Stimulated activated CD8-positive, alpha-beta memory T cell treated with anti-CD3 and anti-CD28 coated beads, Interleukin-4, amount 100 ng/mL, for 24 hours (primary cell): ENCODE data around the gene IRF2BPL.
A peak's percentile ranks its signal among the peaks of the same experiment; 100 is the strongest.

Experiments used
- DNase-seq: peaks from one replicate; pipeline ENCODE4 v3.0.0-alpha.2; 2020; ENCODE audit warnings: low read depth

Gene IRF2BPL

DNA sequence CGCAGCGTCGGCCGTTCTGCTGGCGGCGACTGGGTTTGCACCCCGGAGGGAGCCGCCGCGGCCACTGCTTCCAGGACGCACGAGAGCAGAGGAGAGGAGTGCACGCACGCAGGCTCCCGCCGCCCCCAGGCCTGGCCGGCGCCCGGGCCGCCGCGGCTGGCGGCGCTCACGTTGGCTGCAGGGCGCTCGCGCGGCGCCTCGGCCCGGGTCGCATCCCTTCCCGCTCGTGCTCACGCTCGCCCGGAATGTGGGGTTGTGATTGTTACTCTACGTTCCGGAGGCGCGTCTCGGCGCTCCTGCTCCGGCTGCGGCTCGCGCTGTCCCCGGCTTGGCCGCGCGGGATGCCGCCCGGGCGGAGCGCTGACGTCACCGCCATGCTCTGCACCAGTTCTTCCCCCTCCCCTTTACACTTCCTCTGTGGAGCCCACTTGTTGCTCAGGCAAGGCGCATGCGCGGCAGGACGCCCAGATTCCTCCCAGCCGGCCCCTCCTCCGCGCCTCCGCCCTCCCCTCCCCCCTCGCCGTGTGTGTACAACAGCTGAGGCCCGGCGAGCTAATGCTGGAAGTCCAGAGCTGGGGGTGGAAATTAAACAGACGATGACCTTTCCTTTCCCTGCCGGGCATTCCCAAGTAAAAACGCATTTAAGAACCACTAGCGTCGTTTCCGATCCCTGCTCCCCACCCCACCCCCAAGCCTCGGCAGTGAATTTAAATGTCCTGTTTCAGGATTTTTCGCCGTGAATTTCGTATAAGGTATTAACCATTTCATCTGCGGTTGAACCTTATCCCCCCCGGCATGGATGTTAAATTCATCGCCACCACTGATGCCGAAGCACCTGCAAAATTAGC lies at the start of gene IRF2BPL:
IRF2BPL (minus strand) TSS at position 325 of the 848 bp plus-strand sequence. CDS start 916 bp downstream, outside the sequence.
- DNase-seq: peak; percentile 89

DNA sequence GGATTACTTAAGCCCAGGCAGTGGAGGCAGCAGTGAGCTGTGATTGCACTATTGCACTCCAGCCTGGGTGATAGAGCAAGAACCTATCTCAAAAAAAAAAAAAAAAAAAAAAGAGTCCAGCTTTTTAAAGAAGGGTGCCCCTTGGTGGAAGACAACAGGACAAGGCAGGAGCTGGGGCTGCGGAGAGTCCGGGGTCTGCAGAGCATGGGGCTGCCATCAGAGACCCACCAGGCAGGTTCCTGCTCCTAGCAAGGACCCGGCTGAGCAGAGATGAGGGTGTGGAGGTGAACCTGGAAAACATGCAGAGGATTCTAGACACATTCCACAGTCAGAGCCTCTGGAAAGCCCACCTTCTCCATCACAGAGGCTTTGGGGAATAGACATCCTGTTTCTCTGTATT lies 48.5 kb upstream of the IRF2BPL start:
- DNase-seq: no peak

DNA sequence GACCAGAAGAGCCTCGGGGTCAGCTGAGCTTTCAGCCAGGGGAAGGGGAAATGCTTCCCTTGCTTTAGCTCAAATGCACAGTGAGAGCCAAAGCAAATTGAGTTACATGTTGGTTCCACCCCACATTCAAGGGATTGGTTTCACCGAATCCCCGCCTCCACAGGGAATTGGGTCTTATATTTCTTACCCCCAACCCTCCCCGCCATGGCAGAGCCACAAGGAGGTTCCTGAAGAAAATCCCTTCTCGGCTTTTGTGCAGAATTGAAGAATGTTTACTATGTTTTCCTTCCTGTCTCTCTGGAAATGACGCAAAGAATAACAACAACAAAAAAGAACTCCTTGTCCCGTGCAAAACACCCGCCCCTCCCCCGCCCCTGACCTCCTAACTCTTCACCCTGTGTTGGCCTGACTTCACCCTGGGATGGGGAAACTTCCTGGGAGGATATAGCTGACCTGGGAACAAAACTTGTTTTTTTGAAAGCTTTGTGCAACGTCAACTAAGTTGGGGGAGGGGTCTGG lies 47.7 kb upstream of the IRF2BPL start:
- DNase-seq: no peak

DNA sequence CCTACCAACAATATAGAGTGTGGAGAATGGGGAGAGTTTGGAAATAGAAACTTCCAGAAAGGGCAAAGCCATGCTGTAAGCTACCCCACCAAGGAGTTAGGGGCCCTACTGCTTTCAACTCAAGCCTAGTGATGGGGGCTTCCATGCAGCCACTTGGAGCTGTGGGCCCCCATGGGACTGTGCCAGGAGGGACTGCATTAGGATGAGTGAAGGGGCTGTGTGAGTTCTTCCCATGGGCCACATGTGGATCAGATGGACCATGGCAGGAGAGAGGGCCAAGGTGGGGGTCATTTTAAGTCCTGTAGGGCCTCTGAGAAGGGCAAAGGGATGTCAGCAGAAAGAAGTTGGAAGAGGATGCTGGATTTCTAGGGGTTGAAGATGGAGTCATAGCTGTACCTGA lies 46.5 kb upstream of the IRF2BPL start:
- no peak for DNase-seq

DNA sequence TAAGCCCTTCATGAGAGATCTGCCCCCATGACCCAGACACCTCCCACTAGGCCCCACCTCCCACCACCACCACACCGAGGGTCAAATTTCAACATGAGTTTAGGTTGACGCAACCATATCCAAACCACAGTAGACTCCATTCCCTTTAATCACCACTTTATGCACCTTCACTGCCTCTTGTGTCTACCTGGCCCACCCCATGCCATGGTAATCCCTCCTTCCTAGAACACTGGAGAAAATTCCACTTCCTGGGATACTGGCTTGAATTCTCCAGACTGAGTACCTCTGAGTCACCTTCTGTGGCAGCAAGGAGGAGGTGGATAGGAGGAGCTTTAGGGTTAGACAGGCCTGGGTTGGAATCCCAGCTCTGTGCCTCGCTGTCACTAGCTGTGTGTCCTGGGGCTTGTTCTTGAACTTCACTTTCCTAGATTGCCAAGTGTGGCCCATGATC lies 43.5 kb upstream of the IRF2BPL start:
- DNase-seq: no peak

DNA sequence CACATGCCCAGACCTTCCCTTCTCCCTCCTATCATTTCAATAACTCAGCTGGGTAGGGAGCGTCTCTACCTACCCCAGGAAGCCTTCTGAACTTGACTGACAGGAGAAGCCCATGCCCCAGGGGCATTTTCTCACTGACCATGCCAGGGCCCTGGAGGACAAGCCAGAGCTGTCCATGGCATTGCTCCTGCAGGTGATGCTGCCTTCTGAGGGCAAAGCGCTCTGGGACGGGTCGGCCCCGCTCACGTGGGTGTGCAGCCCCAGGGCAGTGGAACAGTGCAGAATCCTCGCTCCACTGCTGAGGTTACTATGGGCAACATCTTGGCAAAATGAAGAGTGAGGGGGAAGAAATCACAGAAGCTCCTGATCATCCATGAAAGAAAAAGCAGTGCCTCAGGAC lies 41.0 kb upstream of the IRF2BPL start:
- no peak for DNase-seq

DNA sequence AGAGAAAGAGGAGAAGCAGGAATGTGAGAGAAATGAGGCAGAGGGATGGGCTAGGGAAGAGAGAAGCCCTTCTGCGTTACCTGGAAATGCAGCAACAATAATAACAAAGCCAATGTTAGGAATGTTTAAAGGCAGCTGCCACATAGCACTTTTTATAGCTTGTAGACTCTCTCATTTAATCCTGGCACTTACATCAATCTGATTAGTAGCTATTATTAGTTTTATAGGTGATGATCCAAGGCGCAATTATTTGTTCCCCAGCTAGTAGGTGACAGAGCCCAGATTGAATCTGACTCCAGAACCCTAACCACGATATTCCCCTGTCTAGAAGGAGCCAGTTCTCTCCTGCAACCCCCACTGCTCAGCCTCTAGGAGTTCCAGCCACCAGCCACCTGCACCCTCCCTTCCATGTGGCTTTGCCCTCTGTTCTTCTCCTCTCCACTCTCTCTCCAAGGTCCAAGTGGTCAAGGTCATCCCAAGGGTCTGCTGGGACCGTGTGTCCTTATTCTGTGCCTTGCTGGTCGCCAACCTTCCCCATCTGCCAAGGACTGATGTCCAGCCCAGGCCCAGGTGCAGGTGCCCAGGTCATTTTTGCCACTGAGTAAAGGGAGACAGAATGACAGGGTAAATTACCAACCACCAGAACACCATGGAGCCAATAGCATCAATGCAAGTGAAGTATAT lies 40.2 kb upstream of the IRF2BPL start:
- DNase-seq: no peak

DNA sequence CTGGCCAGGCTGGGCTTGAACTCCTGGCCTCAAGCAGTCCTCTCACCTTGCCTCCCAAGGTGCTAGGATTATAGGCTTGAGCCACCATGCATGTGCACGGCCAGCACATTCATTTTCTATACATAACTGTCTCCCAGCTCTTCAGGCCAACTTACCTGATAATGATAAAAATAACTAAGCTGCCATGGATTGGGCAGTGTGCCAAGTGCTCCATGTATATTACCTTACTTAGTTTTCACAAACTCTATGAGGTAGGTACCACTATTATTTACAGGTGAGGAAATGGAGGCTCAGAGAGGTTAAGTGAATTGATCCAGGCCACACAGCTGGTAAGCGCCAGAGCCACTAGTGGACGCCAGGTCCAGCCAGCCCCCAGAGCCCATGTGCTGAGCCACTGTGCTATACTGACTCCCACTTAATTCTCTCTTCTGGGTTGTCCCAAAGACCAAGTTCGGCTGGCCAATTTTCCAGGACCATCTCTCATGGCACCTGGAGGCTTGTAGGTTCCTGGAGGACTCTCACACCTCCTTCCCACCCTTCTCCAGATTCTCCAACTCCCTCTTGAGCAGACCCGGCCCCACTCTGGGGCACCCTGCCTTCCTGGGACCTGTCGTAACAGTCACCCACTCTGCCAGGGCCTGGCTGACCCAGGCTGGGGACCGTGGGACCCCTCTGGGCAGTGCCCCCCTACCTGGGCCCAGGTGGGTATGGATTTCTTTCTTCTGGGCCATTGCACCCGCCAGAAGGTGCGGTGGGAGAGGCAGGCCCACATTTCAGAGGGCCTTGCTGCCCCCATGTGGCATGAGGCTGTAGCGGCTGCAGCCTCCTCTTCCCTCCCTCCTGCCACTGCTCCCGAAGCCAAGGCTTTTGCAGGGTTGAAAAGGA lies 39.4 kb upstream of the IRF2BPL start:
- DNase-seq: peak; percentile 40

DNA sequence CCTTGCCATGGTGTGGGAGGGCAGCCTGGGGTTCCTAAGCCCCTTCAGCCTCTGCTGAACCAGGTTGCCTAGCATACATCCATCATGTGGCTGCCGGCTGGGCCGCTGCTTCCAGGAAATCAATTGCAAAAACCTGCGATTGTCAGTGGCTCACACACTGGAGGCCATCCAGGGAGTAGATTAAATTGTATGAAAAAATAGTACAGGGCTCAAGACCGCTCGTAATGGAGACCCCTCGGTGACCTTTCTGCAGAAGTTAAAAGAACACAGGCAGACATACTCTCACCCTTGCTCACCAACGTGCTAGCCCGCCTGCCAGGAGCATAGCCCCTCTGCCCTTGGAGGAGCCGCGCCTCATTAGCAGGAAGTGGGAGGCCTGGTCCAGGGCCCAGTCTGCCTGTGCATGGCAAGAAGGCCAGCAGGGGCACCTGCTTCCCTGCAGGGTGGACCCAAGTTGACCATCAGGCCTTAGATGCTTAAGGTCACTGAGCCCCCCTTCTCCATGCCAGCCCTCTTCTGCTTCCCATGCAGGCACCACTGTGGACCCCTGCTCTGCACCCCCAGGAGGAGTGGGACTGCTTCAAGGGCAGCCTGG lies 38.2 kb upstream of the IRF2BPL start:
- no peak for DNase-seq

DNA sequence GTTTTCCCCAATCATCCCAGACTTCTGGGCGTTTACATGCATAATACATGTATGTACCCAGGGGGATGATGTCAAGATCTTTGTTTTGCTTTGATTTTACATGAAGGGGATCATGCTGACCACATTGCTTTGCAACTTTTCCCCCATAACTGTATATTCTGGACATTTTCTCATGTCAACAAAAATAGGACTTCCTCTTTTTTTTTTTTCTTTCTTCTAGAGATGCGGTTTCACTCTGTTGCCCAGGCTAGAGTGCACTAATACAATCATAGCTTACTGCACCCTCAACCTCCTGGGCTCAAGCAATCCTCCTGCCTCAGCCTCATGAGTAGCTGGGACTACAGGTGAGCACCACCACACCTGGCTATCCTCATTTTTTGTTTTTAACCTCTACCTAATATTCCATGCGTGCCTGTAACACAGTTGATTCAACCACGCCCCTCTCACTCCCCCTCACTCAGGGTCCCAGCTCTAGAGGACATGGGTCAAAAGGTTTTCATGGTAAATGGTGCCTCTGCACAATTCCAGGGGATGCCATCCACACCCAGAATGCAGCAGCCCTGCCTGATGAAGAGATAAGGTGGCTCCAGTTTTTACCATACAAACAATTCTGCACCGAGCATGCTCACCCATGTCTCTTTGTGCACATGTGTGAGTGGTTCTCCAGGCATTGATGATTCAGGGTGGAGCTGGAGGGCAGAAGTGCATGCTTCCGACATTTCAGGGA lies 37.5 kb upstream of the IRF2BPL start:
- no peak for DNase-seq

DNA sequence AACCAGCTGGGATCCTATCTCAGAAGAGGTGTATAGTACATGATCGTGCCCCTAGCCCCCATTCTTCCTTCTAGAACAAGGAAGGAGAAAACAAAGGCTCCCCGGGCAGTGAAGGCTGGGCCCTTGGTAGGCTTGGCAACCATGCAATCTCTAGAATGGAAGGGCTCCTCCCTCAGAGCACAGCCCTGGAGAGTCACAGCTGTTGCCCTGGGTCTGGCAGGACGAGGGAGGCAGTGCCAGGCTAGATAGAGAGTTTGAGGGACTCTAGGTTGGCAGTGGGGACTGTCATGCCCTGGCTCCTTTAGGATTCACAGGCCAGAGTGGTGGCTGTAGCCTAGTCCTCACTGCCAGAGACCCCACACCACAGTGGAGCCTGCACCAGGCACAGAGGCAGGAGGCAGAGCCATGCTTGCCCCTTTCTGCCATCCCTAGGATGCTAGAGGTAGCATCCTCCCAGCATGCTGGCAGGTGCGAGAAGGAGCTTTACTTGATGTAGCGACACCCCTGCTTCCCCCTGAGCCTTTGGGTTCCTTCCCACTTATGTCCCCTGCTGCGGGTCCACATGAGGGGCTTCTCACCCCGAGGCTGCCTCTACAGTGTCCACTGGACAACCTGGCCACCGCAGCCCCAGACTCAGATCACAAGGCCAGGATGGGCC lies 36.1 kb upstream of the IRF2BPL start:
- DNase-seq: no peak

DNA sequence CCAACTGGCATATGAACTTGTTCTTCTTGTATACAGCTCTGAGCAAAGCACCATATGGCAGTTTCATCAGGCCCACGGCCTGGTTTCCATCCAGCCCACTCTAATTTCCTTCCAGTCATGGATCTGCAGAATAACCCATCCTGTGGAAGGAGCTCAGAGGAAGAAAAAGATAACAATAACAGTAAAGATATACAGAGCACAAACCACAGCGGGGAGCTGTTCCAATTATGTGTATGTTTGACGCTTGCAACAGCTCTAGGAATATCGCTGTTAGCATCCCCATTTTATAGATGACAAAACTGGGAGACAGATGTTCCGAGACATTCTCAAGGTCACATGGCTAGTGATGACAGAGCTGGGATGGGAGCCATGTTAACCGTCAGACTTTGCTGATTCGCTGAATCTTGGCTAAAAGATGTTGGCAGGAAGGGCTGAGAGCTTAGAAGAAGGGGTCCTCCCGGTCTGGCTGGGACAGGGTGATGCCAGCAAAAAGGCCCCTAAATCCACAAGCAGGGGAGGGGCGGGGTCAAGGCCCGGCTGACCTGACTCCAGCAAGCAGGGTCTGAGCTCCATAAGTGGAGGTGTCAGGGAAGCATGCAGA lies 35.2 kb upstream of the IRF2BPL start:
- no peak for DNase-seq

DNA sequence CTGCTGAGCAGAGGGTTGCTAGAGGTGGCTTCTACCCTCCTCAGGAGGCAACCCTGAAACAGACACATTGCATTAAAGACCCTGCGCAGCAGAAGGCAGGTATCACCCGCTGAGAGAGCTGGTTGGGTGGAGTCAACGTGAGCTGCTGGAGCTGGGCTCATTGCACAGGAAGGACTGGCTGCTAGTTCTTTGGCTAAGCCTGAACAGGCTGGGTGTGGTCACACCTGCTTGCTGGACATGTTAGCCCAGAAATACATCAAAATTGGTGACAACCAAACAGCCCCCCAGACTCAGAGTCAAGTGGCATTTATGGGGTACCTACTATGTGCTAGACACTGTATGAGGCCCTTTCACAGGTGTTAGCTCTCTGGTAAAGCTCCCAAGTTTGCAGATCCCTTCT lies 33.8 kb upstream of the IRF2BPL start:
- no peak for DNase-seq

DNA sequence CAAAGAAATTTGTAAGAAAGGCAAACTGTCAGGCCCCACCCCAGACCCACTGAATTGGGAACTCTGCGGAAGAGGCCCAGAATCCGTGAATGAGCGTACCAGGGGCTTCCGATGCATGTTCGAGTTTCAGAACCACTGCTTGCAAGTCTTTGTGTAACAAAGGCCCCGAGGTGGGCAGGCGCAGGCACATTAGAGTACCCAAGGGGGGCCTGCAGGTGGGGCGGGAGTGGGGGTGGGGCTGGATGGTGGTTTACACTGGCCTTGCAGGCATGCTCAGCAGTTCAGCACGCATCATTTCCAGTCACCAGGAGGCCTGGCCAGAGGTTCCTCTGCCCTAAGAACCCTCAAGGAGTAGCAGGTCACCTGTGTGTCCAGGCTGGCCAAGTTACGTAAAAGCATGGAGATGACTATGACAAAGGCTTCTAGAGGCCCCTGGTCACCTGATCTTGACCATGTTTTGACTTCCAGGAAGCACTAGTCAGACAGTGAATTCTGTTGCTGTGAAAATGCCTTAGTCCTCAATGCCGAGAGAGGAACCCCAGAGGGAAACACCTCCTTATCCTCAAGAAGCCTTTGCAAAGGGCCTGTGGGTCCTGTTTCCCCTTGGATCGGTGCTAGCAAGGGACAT lies 33.2 kb upstream of the IRF2BPL start:
- no peak for DNase-seq

DNA sequence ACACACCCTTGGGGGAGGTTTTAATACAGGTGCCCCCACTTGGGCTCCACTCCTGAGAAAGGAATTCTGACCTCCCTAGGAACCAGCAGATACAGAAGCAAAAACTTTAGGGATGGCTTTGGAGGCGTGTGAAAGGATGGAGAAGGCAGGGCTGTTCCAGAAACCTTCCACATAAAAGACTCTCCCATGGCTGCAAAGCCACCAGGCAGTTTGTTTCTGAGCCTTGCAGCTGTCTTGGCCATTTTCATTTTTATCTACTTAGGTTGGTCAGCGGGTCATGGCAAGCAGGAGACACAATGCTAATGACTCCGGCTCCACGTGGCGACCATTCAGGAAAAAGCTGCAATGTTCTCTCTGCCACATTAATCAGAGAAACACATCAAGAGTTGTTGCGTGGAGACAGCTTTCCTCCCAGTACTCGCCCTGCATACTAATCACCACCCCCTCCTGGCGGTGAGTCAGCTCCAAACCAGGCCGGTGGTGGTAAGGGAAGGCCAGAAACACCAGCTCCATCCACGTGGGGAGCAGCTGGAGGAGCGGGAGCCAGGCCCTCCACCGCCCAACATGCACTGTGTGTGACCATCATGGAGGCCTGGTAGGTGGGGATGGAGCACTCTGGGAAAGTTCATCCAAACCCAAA lies 30.9 kb upstream of the IRF2BPL start:
- DNase-seq: no peak

DNA sequence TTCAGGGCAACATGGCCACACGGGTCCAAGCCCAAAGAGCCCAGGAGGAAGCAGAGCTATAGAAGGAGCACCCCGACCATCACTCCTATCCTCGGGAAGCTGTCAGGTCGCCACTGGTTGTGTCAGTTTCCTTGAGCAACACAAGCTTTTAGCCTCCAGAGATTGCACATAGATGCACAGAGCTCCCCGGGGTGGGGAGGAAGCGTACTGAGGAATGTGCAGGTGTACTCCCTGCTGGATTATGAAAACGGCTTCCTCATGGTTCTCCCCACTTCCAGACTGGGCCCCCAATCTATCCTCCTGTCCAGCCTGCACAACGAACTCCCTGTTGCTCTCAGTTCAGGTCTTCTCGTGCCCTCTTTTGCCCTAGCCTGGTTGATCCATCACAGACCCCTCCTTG lies 30.3 kb upstream of the IRF2BPL start:
- no peak for DNase-seq

DNA sequence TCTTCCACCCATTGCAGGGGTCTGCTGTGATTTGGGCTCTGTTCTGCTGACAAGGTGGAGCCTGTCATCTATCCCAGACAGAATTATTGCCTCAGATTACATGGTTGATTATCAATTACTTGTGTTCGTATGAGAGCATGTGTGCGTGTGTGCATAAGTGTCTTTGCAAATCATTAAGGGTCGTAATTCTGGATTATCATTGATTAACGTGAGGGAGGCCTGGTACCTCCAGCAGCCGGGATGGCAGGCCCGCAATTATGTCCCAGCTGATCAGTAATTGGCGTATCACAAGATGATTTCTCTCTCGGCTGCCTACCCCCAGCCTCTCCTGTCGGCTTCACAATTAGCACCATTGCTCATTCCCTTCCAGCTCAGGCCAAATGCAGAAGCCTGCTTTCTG lies 29.6 kb upstream of the IRF2BPL start:
- no peak for DNase-seq

DNA sequence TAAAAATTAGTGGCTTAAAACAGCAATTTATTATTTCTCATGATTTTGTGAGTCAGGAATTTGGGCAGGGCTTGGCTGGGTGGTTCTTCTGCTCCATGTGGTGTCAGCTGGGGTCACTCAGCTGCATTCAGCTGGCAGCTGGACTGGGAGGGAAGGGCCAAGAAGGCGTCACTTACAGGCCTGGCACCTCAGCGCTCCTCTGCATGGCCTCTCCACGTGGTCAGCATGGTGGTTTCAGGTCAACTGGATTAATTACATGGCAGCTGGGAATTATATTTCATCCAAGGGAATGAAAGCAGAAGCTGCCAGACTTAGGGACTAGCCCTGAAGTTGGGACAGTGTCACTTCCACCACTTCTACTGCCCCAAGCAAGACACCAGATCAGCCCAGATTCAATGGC lies 27.5 kb upstream of the IRF2BPL start:
- DNase-seq: no peak

DNA sequence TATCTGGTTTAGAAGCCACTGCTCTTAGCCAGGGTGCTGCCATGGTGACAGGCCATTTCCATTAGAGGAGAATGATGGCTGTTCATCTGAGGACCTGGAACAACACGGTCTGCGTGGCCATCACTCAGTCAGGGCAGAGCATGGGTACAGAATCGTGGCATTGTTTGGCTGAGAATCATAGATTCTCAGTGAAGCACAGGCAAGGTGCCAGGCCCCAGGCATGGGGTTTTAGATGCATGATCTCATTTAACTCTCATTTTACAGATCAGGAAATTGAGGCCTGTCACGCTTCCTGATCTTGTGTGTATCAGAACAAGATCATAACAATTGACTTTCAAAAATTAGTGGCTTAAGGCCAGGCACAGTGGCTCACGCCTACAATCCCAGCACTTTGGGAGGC lies 26.8 kb upstream of the IRF2BPL start:
- DNase-seq: no peak
